Activated naive CD4-positive, alpha-beta T cell treated with anti-CD3 and anti-CD28 coated beads, Interleukin-2, amount 10 ng/mL, durations not matched to agents 7 days and 5 days (primary cell): ENCODE measurements around the gene ARRDC4.

ENCODE experiments used
- CTCF ChIA-PET: fragments of 350-600 bp; sonication (Branson Sonifier 250); formaldehyde crosslinking; loops from one replicate; lab custom pipeline; 2021; ENCODE audit warnings: antibody characterized with exemption; lab: Charles Lee
- DNase-seq: peaks from one replicate; pipeline ENCODE4 v3.0.0-alpha.2; 2020
- H3K27ac Mint-ChIP-seq: one replicate; pipeline ENCODE4 v1.8.0; 2021; ENCODE audit warnings: mild to moderate bottlenecking, moderate library complexity, mixed read lengths
- H3K27me3 Mint-ChIP-seq: one replicate; pipeline ENCODE4 v1.8.0; 2021; ENCODE audit warnings: mild to moderate bottlenecking, mixed read lengths
- H3K36me3 Mint-ChIP-seq: one replicate; pipeline ENCODE4 v1.8.0; 2021; ENCODE audit warnings: mixed read lengths
- H3K4me1 Mint-ChIP-seq: one replicate; pipeline ENCODE4 v1.8.0; 2021; ENCODE audit warnings: mixed read lengths
- H3K4me3 Mint-ChIP-seq: one replicate; pipeline ENCODE4 v1.8.0; 2021; ENCODE audit warnings: mild to moderate bottlenecking, moderate library complexity, mixed read lengths
- H3K9me3 Mint-ChIP-seq: one replicate; pipeline ENCODE4 v1.8.0; 2021; ENCODE audit warnings: mixed read lengths

The ARRDC4 gene

GRCh38 chr15:97998307-97999071 lies 38.0 kb downstream of the ARRDC4 start:
- Mint-ChIP-seq H3K4me3 (no peak overlapping the region), H3K9me3 (no peaks in the 10 kb centered on the region), H3K27ac (no peak overlapping the region), H3K4me1 (peaks cover 12% of the 10 kb centered on the region), H3K27me3 (no peaks in the 10 kb centered on the region), H3K36me3 (no peaks in the 10 kb centered on the region)
- no peak for DNase-seq
- CTCF ChIA-PET = interaction anchor here (0.6 kb wide), 1 partner anchor 116 kb away, joined by 4 read pairs; no protein-coding TSS in a partner anchor

- CTCF ChIA-PET = no interaction called here
- Mint-ChIP-seq H3K9me3 (no peaks in the 10 kb centered on the region), H3K27ac (no peak overlapping the region), H3K4me1 (peaks cover 9% of the 10 kb centered on the region), H3K27me3 (no peaks in the 10 kb centered on the region), H3K4me3 (no peak overlapping the region), H3K36me3 (no peaks in the 10 kb centered on the region)
- no peak for DNase-seq
Measured at GRCh38 chr15:98000249-98001203, 40.0 kb downstream of the ARRDC4 start.

GRCh38 chr15:98001663-98002194 lies 41.2 kb downstream of the ARRDC4 start:
- no peak overlapping the region for H3K4me3 Mint-ChIP-seq
- CTCF ChIA-PET = no interaction called here
- H3K27ac Mint-ChIP-seq = no peak overlapping the region
- H3K4me1 Mint-ChIP-seq = no peaks in the 10 kb centered on the region
- no peaks in the 10 kb centered on the region for H3K9me3 Mint-ChIP-seq
- no peaks in the 10 kb centered on the region for H3K27me3 Mint-ChIP-seq
- no peaks in the 10 kb centered on the region for H3K36me3 Mint-ChIP-seq
- DNase-seq = no peak

- CTCF ChIA-PET = no interaction called here
- no peaks in the 10 kb centered on the region for H3K4me1 Mint-ChIP-seq
- DNase-seq = no peak
- no peaks in the 10 kb centered on the region for H3K27me3 Mint-ChIP-seq
- no peaks in the 10 kb centered on the region for H3K36me3 Mint-ChIP-seq
- no peak overlapping the region for H3K27ac Mint-ChIP-seq
- no peaks in the 10 kb centered on the region for H3K9me3 Mint-ChIP-seq
- no peak overlapping the region for H3K4me3 Mint-ChIP-seq
Measured at GRCh38 chr15:98002419-98002818, 41.9 kb downstream of the ARRDC4 start.

GRCh38 chr15:98002866-98003265 lies 42.4 kb downstream of the ARRDC4 start:
- Mint-ChIP-seq H3K27ac (no peak overlapping the region), H3K4me3 (no peak overlapping the region), H3K9me3 (no peaks in the 10 kb centered on the region), H3K4me1 (no peaks in the 10 kb centered on the region), H3K36me3 (no peaks in the 10 kb centered on the region), H3K27me3 (no peaks in the 10 kb centered on the region)
- CTCF ChIA-PET = no interaction called here
- no peak for DNase-seq

GRCh38 chr15:98003518-98003917 lies 43.0 kb downstream of the ARRDC4 start:
- no peak for DNase-seq
- Mint-ChIP-seq H3K27ac (no peak overlapping the region), H3K36me3 (no peaks in the 10 kb centered on the region), H3K9me3 (no peaks in the 10 kb centered on the region), H3K4me1 (no peaks in the 10 kb centered on the region), H3K27me3 (no peaks in the 10 kb centered on the region), H3K4me3 (no peak overlapping the region)
- CTCF ChIA-PET = no interaction called here

- CTCF ChIA-PET = no interaction called here
- Mint-ChIP-seq H3K36me3 (no peaks in the 10 kb centered on the region), H3K27me3 (no peaks in the 10 kb centered on the region), H3K27ac (no peak overlapping the region), H3K4me1 (no peaks in the 10 kb centered on the region), H3K4me3 (no peak overlapping the region), H3K9me3 (no peaks in the 10 kb centered on the region)
- no peak for DNase-seq
Measured at GRCh38 chr15:98003996-98004395, 43.5 kb downstream of the ARRDC4 start.

- H3K36me3 Mint-ChIP-seq = no peaks in the 10 kb centered on the region
- H3K4me1 Mint-ChIP-seq = no peaks in the 10 kb centered on the region
- H3K27ac Mint-ChIP-seq = no peak overlapping the region
- H3K4me3 Mint-ChIP-seq = no peak overlapping the region
- DNase-seq = no peak
- no peaks in the 10 kb centered on the region for H3K27me3 Mint-ChIP-seq
- no peaks in the 10 kb centered on the region for H3K9me3 Mint-ChIP-seq
- CTCF ChIA-PET = interaction anchor here (1.0 kb wide), 1 partner anchor 10 kb away, joined by 3 read pairs; no protein-coding TSS in a partner anchor
Measured at GRCh38 chr15:98005659-98006058, 45.2 kb downstream of the ARRDC4 start.

GRCh38 chr15:98009169-98009568 lies 48.7 kb downstream of the ARRDC4 start:
- Mint-ChIP-seq H3K27ac (no peak overlapping the region), H3K4me1 (no peaks in the 10 kb centered on the region), H3K27me3 (no peaks in the 10 kb centered on the region), H3K9me3 (no peaks in the 10 kb centered on the region), H3K4me3 (no peak overlapping the region), H3K36me3 (no peaks in the 10 kb centered on the region)
- DNase-seq = no peak
- CTCF ChIA-PET = no interaction called here

GRCh38 chr15:98009971-98010370 lies 49.5 kb downstream of the ARRDC4 start:
- Mint-ChIP-seq H3K4me3 (no peak overlapping the region), H3K27ac (no peak overlapping the region), H3K9me3 (no peaks in the 10 kb centered on the region), H3K4me1 (no peaks in the 10 kb centered on the region), H3K27me3 (no peaks in the 10 kb centered on the region), H3K36me3 (no peaks in the 10 kb centered on the region)
- DNase-seq = no peak
- CTCF ChIA-PET = no interaction called here

- CTCF ChIA-PET = no interaction called here
- DNase-seq = no peak
- no peak overlapping the region for H3K4me3 Mint-ChIP-seq
- no peaks in the 10 kb centered on the region for H3K36me3 Mint-ChIP-seq
- no peaks in the 10 kb centered on the region for H3K9me3 Mint-ChIP-seq
- no peak overlapping the region for H3K27ac Mint-ChIP-seq
- H3K4me1 Mint-ChIP-seq = no peaks in the 10 kb centered on the region
- H3K27me3 Mint-ChIP-seq = no peaks in the 10 kb centered on the region
Measured at GRCh38 chr15:98012354-98012753, 51.9 kb downstream of the ARRDC4 start.

- Mint-ChIP-seq H3K36me3 (no peaks in the 10 kb centered on the region), H3K27me3 (no peaks in the 10 kb centered on the region), H3K9me3 (no peaks in the 10 kb centered on the region), H3K27ac (no peak overlapping the region), H3K4me3 (no peak overlapping the region), H3K4me1 (no peaks in the 10 kb centered on the region)
- no peak for DNase-seq
- CTCF ChIA-PET = no interaction called here
Measured at GRCh38 chr15:98013631-98014030, 53.1 kb downstream of the ARRDC4 start.

GRCh38 chr15:98017150-98017964 lies 56.9 kb downstream of the ARRDC4 start:
- DNase-seq = no peak
- Mint-ChIP-seq H3K9me3 (no peaks in the 10 kb centered on the region), H3K36me3 (no peaks in the 10 kb centered on the region), H3K4me1 (no peaks in the 10 kb centered on the region), H3K27ac (no peak overlapping the region), H3K27me3 (no peaks in the 10 kb centered on the region), H3K4me3 (no peak overlapping the region)
- CTCF ChIA-PET = no interaction called here
